Subcutaneous adipose tissue (tissue), 4 donors: ENCODE measurements around the gene ZFYVE9. TPM values are rescaled to one million over a fixed set of nuclear protein-coding genes. Genes with fewer than 3 reads are reported as not detected.

Experiments used
- CTCF ChIP-seq: fragments of 450-650 bp; IDR thresholded peaks from one replicate; pipeline ENCODE4 v1.5.1; 2016; ENCODE audit warnings: low read depth, mild to moderate bottlenecking, control low read depth, antibody characterized with exemption, moderate library complexity
- total RNA-seq, 4 donors: library from RNA; depleted of rRNA; stranded (reverse); fragments of >200 nt; gene quantifications; one replicate each; pipeline ENCODE4 v1.1.0, GENCODE V29; 2016

Gene ZFYVE9
- total RNA-seq, 4 donors from 2014 or later: 20.2 to 41.9 (median 31.5) TPM

DNA sequence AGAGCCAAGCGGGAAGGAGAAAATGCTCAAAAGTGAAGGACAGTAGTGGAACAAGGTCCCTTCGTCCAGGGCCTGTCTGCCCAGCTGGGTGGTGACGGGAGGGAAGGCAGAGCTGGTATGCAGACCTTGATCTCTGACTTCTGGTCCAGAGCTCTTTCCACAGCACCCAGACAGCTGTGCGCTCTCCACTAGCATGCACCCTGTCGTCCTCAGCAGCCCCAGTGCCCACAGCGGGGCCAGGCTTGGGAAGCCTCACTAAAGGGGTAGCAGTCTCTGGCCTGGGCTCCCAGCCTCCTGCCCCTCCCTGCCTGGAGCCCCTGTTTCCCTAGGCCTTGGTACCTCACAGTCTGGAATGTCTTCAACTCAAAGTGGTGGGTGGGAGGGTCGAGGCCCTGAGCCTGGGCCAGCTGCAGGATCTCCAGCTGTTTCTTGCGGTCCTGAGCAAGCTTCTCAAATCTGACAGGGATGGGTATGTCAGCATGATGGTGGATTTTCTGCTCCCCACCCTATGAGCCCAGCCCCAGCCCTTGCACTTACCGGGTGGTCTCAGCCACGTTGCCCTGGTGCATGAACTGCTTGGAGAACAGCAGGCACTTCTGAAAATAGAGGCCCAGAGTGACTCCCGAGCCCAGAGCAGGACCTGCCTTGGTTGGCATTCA, 214.1 kb downstream of the ZFYVE9 start:
- no peak for TF ChIP-seq CTCF

DNA sequence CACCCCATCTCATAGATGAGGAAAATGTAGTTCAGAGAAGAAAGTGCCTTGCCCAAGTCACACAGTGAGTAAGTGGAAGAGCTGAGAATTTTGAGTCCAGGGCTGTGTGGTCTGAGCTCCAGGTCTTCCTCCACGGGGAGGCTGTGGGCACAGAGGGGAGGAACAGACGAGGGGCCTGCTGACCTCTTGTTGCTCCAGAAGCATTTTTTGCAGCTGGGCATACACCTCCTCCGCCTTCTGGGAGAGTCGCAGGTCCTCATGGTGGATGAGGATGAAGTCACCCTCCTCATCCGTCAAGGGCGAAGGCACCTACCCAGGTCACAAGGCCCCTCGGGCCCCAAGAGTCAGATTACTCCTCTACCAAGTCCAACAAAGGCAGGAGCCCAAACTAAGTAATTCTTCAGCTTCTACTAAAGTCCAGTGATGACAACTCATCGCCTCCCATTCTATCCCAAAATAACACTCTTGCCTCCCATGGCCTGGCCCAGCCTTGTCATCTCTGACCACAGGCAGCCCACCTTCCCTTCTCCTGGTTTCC, 215.0 kb downstream of the ZFYVE9 start:
- no peak for TF ChIP-seq CTCF

GRCh38 chr1:52357397-52357796, 215.5 kb downstream of the ZFYVE9 start:
- no peak for TF ChIP-seq CTCF

DNA sequence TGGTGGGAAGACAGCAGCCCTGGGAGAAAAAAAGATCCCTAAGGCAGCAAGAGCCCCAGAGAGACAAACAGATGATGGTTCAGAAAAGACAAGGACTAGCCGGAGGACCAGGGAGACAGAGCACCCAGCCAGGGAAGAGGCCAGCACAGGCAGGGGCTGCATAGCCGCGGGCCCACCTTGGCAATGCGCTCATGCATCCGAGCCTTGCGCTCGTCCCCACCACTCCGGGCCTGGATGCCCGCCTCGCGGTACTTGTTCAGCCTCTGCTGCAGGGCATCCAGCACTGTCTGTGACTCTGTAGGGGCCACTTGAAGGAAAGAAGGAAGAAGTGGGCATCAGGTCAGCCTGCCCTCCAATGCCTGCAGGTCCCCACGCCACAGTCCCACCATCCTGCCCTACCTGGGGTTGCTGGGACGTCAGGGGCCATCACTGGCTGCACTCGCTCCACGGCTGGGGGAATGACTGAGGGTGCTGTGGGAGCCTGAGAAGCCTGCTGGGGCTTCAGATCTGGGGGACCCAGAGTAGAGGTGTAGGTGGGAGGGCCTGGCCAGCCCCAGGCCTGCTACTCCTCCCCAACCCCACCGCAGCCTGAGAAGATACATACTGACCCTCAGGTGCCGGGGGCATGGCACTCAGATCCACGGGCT, 217.1 kb downstream of the ZFYVE9 start:
- no peak for TF ChIP-seq CTCF

DNA sequence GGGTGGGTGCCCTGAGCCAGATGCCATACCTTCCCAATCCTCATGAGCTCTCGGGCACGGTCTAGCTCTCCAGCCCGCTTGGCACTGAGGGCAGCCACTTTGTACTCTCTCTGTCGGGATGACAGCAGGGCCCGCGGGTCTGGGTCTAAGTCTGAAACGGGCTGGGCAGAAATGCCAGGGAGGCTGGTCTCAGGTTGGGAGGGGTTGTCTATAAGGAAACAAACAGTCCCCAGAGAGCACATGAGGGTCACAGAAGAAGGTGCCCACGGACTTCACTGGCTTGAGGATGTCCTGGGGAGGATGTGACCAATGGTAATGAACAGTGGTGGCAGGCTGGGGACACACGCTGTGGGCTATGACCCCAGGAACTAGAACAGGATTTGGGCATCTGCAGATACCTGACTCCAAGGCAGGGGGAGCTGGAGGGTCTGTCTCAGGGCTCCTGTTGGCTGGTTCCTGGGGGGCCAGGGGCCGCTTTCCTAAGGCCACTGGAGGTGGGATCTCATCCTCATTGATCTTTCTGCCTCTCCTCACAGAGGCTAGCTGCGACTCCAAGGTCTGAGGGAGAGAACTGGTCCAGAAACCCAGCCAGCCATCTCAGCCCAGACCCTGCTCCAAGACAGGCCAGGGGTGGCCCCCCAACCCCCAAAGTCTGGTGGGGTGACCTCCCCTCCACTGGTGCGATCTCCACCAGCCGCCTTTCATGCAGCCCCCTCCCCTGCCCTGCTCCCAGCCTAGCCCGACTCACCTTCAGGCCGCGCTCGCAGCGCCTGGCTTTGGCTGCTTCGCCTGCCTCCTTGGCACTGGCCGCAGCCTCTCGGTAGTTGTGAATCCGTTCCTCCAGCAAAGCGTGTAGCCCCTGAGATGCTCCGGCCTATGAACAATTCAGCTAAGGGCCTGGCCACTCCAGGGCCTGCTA, 218.0 kb downstream of the ZFYVE9 start:
- TF ChIP-seq CTCF: no peak

DNA sequence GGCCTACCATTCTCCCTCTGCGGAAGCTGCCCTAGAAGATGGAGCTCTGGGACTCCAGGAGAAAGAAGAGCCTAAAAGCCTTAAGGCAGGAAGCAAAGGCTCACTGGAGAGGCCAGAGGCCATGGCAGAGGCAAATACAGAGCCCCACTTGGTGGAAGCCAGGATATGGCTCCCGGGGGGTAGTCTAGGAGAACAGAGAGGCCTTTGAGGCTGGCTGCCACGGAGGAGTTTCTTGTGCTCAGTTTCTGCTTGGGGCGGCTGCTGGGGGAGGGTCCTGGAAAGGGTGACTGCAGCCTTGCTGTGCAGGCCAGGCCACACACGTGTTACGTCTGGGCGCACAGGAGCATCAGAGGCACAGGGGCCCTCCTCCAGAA, 218.7 kb downstream of the ZFYVE9 start:
- TF ChIP-seq CTCF: no peak
